H9 (cell line): ENCODE measurements around the gene TK2. TPM values are rescaled to one million over a fixed set of nuclear protein-coding genes. Genes with fewer than 3 reads are reported as not detected.
"Not testable (repeated sequence)": the region's sequence is repeated elsewhere in the genome, so short reads cannot be mapped to it uniquely, and the experiment has no call there.

Experiments used
- DNase-seq: peaks from one replicate; pipeline ENCODE4 v3.0.0-alpha.2; 2017
- H2AFZ ChIP-seq: one replicate; pipeline ENCODE4 v1.6.1; 2013; ENCODE audit warnings: mild to moderate bottlenecking, low read length, control low read depth, moderate library complexity
- H2AK5ac ChIP-seq: 2 replicates; pipeline ENCODE4 v1.6.1; 2013; ENCODE audit warnings: low read length, control low read depth, mixed read lengths; ENCODE audit not compliant: insufficient read length
- H2BK120ac ChIP-seq: one replicate; pipeline ENCODE4 v1.6.1; 2013; ENCODE audit warnings: low read depth, mild to moderate bottlenecking, low read length, control low read depth, inconsistent platforms; ENCODE audit not compliant: poor library complexity, severe bottlenecking
- H2BK12ac ChIP-seq: 2 replicates; pipeline ENCODE4 v1.6.1; 2013; ENCODE audit warnings: low read length, control low read depth, mixed read lengths, low read depth; ENCODE audit not compliant: insufficient read length
- H2BK15ac ChIP-seq: 2 replicates; pipeline ENCODE4 v1.6.1; 2013; ENCODE audit warnings: low read depth, low read length, control low read depth
- H2BK20ac ChIP-seq: one replicate; pipeline ENCODE4 v1.6.1; 2013; ENCODE audit warnings: low read depth, mild to moderate bottlenecking, low read length, control low read depth, inconsistent platforms; ENCODE audit not compliant: poor library complexity, severe bottlenecking
- H2BK5ac ChIP-seq: 2 replicates; pipeline ENCODE4 v1.6.1; 2013; ENCODE audit warnings: low read length, control low read depth, mixed read lengths; ENCODE audit not compliant: insufficient read length
- H3K14ac ChIP-seq: 2 replicates; pipeline ENCODE4 v1.6.1; 2013; ENCODE audit warnings: low read length, control low read depth; ENCODE audit not compliant: insufficient read depth
- H3K18ac ChIP-seq: 2 replicates; pipeline ENCODE4 v1.6.1; 2013; ENCODE audit warnings: low read depth, mild to moderate bottlenecking, mixed read lengths, low read length, control low read depth; ENCODE audit not compliant: insufficient read length
- H3K23ac ChIP-seq: 2 replicates; pipeline ENCODE4 v1.6.1; 2013; ENCODE audit warnings: low read length, control low read depth, mixed read lengths, low read depth; ENCODE audit not compliant: insufficient read length
- H3K23me2 ChIP-seq: 2 replicates; pipeline ENCODE4 v1.6.1; 2013; ENCODE audit warnings: low read depth, mild to moderate bottlenecking, mixed read lengths, low read length, control low read depth; ENCODE audit not compliant: insufficient read length, poor library complexity, severe bottlenecking
- H3K27ac ChIP-seq: 2 replicates; pipeline ENCODE4 v1.5.1; 2013; ENCODE audit warnings: low read length, control low read depth, mixed read lengths, low read depth; ENCODE audit not compliant: insufficient read length
- H3K27me3 ChIP-seq: 2 replicates; pipeline ENCODE4 v1.6.1; 2013; ENCODE audit warnings: low read length, control low read depth, inconsistent platforms; ENCODE audit not compliant: insufficient read depth
- H3K4ac ChIP-seq: 2 replicates; pipeline ENCODE4 v1.6.1; 2013; ENCODE audit warnings: low read depth, mild to moderate bottlenecking, control low read depth, inconsistent platforms, low read length, moderate library complexity
- H3K4me1 ChIP-seq: 2 replicates; pipeline ENCODE4 v1.6.1; 2013; ENCODE audit warnings: low read length, control low read depth, inconsistent platforms; ENCODE audit not compliant: insufficient read depth
- H3K4me2 ChIP-seq: 2 replicates; pipeline ENCODE4 v1.6.1; 2013; ENCODE audit warnings: low read length, control low read depth, mixed read lengths; ENCODE audit not compliant: insufficient read length, insufficient read depth
- H3K56ac ChIP-seq: 2 replicates; pipeline ENCODE4 v1.6.1; 2013; ENCODE audit warnings: low read depth, mild to moderate bottlenecking, mixed read lengths, low read length, control low read depth; ENCODE audit not compliant: insufficient read length
- H3K79me1 ChIP-seq: 2 replicates; pipeline ENCODE4 v1.6.1; 2013; ENCODE audit warnings: low read depth, mild to moderate bottlenecking, moderate library complexity, low read length, control low read depth, inconsistent platforms; ENCODE audit not compliant: insufficient read depth, poor library complexity, severe bottlenecking
- H3K79me2 ChIP-seq: 2 replicates; pipeline ENCODE4 v1.6.1; 2013; ENCODE audit warnings: low read length, control low read depth, inconsistent platforms; ENCODE audit not compliant: insufficient read depth
- H3K9ac ChIP-seq: 2 replicates; pipeline ENCODE4 v1.6.1; 2013; ENCODE audit warnings: low read length, control low read depth, mixed read lengths; ENCODE audit not compliant: insufficient read length; ENCODE audit errors: extremely low read depth
- H3K9me3 ChIP-seq: one replicate; pipeline ENCODE4 v1.6.1; 2013; ENCODE audit warnings: low read depth, low read length, inconsistent platforms; ENCODE audit not compliant: control insufficient read depth
- H3T11ph ChIP-seq: one replicate; pipeline ENCODE4 v1.6.1; 2013; ENCODE audit warnings: mild to moderate bottlenecking, low read length, control low read depth, inconsistent platforms
- H4K20me1 ChIP-seq: one replicate; pipeline ENCODE4 v1.6.1; 2013; ENCODE audit not compliant: control insufficient read depth, insufficient read length, insufficient read depth
- H4K5ac ChIP-seq: 2 replicates; pipeline ENCODE4 v1.6.1; 2013; ENCODE audit warnings: low read depth, mild to moderate bottlenecking, mixed read lengths, low read length, control low read depth; ENCODE audit not compliant: insufficient read length
- H4K8ac ChIP-seq: replicated peaks from 2 replicates; pipeline ENCODE4 v1.6.1; 2013; ENCODE audit warnings: low read length, control low read depth, mixed read lengths, low read depth; ENCODE audit not compliant: insufficient read length
- H4K91ac ChIP-seq: 2 replicates; pipeline ENCODE4 v1.6.1; 2013; ENCODE audit warnings: low read depth, mild to moderate bottlenecking, moderate library complexity, mixed read lengths, low read length, control low read depth; ENCODE audit not compliant: insufficient read length
- H3K27ac Mint-ChIP-seq, 3 experiments: 2 replicates in 2 of 3; 3 replicates in 1 of 3; pipeline ENCODE4 v1.8.0; 2020 to 2021; ENCODE audit warnings: mixed read lengths in 3 of 3, mild to moderate bottlenecking in 1 of 3, moderate library complexity in 1 of 3
- H3K27me3 Mint-ChIP-seq: 2 replicates; pipeline ENCODE4 v1.8.0; 2021; ENCODE audit warnings: low read depth, mild to moderate bottlenecking, moderate library complexity, mixed read lengths
- H3K36me3 Mint-ChIP-seq, 3 experiments: 2 replicates in 2 of 3; 3 replicates in 1 of 3; pipeline ENCODE4 v1.8.0; 2020 to 2021; ENCODE audit warnings: low read depth in 3 of 3, mixed read lengths in 3 of 3; ENCODE audit not compliant: insufficient read depth in 1 of 3
- H3K4me1 Mint-ChIP-seq, 2 experiments: 2 replicates each; pipeline ENCODE4 v1.8.0; 2020; ENCODE audit warnings: mixed read lengths in 2 of 2
- H3K4me3 Mint-ChIP-seq, 2 experiments: 2 replicates in 1 of 2; 3 replicates in 1 of 2; pipeline ENCODE4 v1.8.0; 2020 to 2021; ENCODE audit warnings: mild to moderate bottlenecking in 2 of 2, mixed read lengths in 2 of 2, moderate library complexity in 1 of 2
- H3K9me3 Mint-ChIP-seq, 2 experiments: 2 replicates in 1 of 2; 3 replicates in 1 of 2; pipeline ENCODE4 v1.8.0; 2020; ENCODE audit warnings: mild to moderate bottlenecking in 2 of 2, mixed read lengths in 2 of 2, moderate library complexity in 1 of 2
- CTCF ChIP-seq: fragments of 200-600 bp; sonication (generic); conservative IDR thresholded peaks from 3 replicates; pipeline ENCODE4 v1.8.0; 2021; ENCODE audit warnings: antibody characterized with exemption, mild to moderate bottlenecking
- WGBS: extraction: QIAGEN DNeasy Blood & Tissue Kit; methylation state at CpG from one replicate; pipeline ENCODE4 v1.1.7; 2013; ENCODE audit warnings: missing lambda C conversion rate, low lambda C conversion rate, mixed read lengths; ENCODE audit not compliant: insufficient read length; ENCODE audit errors: extremely low coverage; 5-methylcytosine and 5-hydroxymethylcytosine counted together
- total RNA-seq: library from RNA; stranded (reverse); gene quantifications from 2 replicates; pipeline ENCODE4 v1.2.1, GENCODE V29; 2021

TK2 gene
- total RNA-seq, 1 experiment from 2014 or later = 5.2 TPM

- H3T11ph ChIP-seq = no peak overlapping the region
- H2BK12ac ChIP-seq = no peak overlapping the region
- no peak overlapping the region for H2BK15ac ChIP-seq
- H2AK5ac ChIP-seq = no peak overlapping the region
- Mint-ChIP-seq H3K9me3 (no peaks in the 10 kb centered on the region), H3K4me3 (no peak overlapping the region), H3K27me3 (peaks cover 6% of the 10 kb centered on the region; the same call in 1 of the 2 replicates), H3K27ac (no peak overlapping the region), H3K4me1 (no peaks in the 10 kb centered on the region), H3K36me3 (no peaks in the 10 kb centered on the region)
- no peak overlapping the region for H2AFZ ChIP-seq
- H3K4me2 ChIP-seq = no peak overlapping the region
- H3K14ac ChIP-seq = no peak overlapping the region
- H2BK120ac ChIP-seq = no peak overlapping the region
- H3K23ac ChIP-seq = no peak overlapping the region
- H3K56ac ChIP-seq = no peak overlapping the region
- no peak overlapping the region for H3K27ac ChIP-seq
- WGBS = no CpG with 5 or more reads among the region's 5 CpGs
- no peak overlapping the region for H2BK5ac ChIP-seq
- no peak for DNase-seq
- TF ChIP-seq CTCF = no peak
- no peak overlapping the region for H3K4ac ChIP-seq
- H3K23me2 ChIP-seq = no peaks in the 10 kb centered on the region
- H4K5ac ChIP-seq = no peak overlapping the region
- H2BK20ac ChIP-seq = no peak overlapping the region
- no peak overlapping the region for H4K8ac ChIP-seq
- no peak overlapping the region for H4K91ac ChIP-seq
- no peak overlapping the region for H3K9ac ChIP-seq
- no peaks in the 10 kb centered on the region for H3K79me1 ChIP-seq
- no peaks in the 10 kb centered on the region for H3K4me1 ChIP-seq
- H3K79me2 ChIP-seq = no peaks in the 10 kb centered on the region
- no peaks in the 10 kb centered on the region for H3K27me3 ChIP-seq
- no peak overlapping the region for H3K18ac ChIP-seq
- H4K20me1 ChIP-seq = no peaks in the 10 kb centered on the region
- H3K9me3 ChIP-seq = no peaks in the 10 kb centered on the region
Observed at GRCh38 chr16:66596986-66597848, 47.3 kb upstream of the TK2 start.

GRCh38 chr16:66596559-66596958 is 46.6 kb upstream of the TK2 start:
- not testable (repeated sequence) for H4K20me1 ChIP-seq, H4K5ac ChIP-seq, H3K36me3 Mint-ChIP-seq, H3K27ac ChIP-seq, H4K91ac ChIP-seq, H3K27me3 Mint-ChIP-seq, H2AFZ ChIP-seq, H2BK5ac ChIP-seq, H3K4me2 ChIP-seq, H3K14ac ChIP-seq, H3K23ac ChIP-seq, H3K23me2 ChIP-seq, H2BK120ac ChIP-seq, H3K4me1 Mint-ChIP-seq, H3K9me3 ChIP-seq, H2BK12ac ChIP-seq, H3K9ac ChIP-seq, H3K27ac Mint-ChIP-seq, H3T11ph ChIP-seq, H2BK15ac ChIP-seq, H3K4me3 Mint-ChIP-seq, H3K79me2 ChIP-seq, H3K79me1 ChIP-seq, H2AK5ac ChIP-seq, H3K4ac ChIP-seq, H3K9me3 Mint-ChIP-seq, H3K27me3 ChIP-seq, DNase-seq, H3K4me1 ChIP-seq, H2BK20ac ChIP-seq, H3K18ac ChIP-seq, H3K56ac ChIP-seq, H4K8ac ChIP-seq
- WGBS = no CpG with 5 or more reads among the region's 4 CpGs
